Lower leg skin (tissue), 4 donors: ENCODE data around the gene CEP131. TPM values are rescaled to one million over a fixed set of nuclear protein-coding genes. Genes with fewer than 3 reads are reported as not detected.

Experiments used
- DNase-seq, 2 donors: peaks; one replicate each; pipeline ENCODE4 v3.0.0-alpha.2; 2019; ENCODE audit warnings: low spot score in 2 of 2
- H3K4me3 ChIP-seq: fragments of 200-600 bp; sonication (generic); 2 replicates; pipeline ENCODE4 v1.5.1; 2017; ENCODE audit warnings: mild to moderate bottlenecking, low read depth; ENCODE audit not compliant: poor library complexity, severe bottlenecking
- POLR2A ChIP-seq, 2 donors: fragments of 450-650 bp; IDR thresholded peaks; one replicate each; pipeline ENCODE4 v1.6.1; 2016 to 2017; ENCODE audit warnings: antibody characterized with exemption in 2 of 2, mild to moderate bottlenecking in 1 of 2, moderate library complexity in 1 of 2
- WGBS, 2 donors: methylation state at CpG; one replicate each; pipeline ENCODE4 v1.1.5; 2018; 5-methylcytosine and 5-hydroxymethylcytosine counted together
- intact Hi-C: fragments of 100-400 bp; cut with DNase I; formaldehyde crosslinking; loops from one replicate; pipeline ENCODE4 v1.15.0; 2023; ENCODE audit warnings: low total_unique reads
- total RNA-seq, 4 donors: library from RNA; depleted of rRNA; stranded (reverse); fragments of >200 nt; gene quantifications; one replicate each; pipeline ENCODE4 v1.1.0, GENCODE V29; 2016
- TF ChIP-seq, protein P1 (sequence below), 3 donors: fragments of 450-650 bp; IDR thresholded peaks; one replicate each; pipeline ENCODE4 v1.5.1; 2016; ENCODE audit warnings: antibody characterized with exemption in 3 of 3, mild to moderate bottlenecking in 3 of 3, moderate library complexity in 2 of 3

CEP131 gene
- total RNA-seq, 4 donors from 2014 or later: 4.3 to 12.9 (median 8.4) TPM

DNA sequence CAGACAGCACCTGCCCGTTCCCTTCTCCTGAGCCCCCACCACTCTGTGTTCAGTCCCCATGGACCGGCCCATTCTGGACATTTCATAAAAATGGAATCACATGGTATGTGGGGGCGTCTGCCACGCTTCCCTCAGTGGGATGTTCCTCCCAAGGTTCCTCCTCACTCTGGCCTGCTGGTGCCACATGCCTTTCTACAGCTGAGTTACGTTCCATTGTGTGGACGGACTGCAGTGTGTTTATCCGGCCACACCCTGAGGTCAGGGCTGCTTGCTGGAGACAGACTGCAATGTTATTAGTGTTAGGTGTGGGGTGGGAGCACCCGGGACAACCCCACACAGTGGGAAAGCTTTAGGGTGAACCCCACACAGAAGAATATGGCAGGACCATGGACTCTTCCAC lies 50.8 kb downstream of the CEP131 start:
- no peak for DNase-seq
- TF ChIP-seq POLR2A (IDR thresholded peaks at IDR 0.05): no peak
- TF ChIP-seq, protein P1, sequence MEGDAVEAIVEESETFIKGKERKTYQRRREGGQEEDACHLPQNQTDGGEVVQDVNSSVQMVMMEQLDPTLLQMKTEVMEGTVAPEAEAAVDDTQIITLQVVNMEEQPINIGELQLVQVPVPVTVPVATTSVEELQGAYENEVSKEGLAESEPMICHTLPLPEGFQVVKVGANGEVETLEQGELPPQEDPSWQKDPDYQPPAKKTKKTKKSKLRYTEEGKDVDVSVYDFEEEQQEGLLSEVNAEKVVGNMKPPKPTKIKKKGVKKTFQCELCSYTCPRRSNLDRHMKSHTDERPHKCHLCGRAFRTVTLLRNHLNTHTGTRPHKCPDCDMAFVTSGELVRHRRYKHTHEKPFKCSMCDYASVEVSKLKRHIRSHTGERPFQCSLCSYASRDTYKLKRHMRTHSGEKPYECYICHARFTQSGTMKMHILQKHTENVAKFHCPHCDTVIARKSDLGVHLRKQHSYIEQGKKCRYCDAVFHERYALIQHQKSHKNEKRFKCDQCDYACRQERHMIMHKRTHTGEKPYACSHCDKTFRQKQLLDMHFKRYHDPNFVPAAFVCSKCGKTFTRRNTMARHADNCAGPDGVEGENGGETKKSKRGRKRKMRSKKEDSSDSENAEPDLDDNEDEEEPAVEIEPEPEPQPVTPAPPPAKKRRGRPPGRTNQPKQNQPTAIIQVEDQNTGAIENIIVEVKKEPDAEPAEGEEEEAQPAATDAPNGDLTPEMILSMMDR (IDR thresholded peaks at IDR 0.05): no peak
- WGBS, 2 donors: 65 to 78% methylated on average over 8 of the region's 8 CpGs
- intact Hi-C loops: no loop called here
- H3K4me3 ChIP-seq: no peak overlapping the region

DNA sequence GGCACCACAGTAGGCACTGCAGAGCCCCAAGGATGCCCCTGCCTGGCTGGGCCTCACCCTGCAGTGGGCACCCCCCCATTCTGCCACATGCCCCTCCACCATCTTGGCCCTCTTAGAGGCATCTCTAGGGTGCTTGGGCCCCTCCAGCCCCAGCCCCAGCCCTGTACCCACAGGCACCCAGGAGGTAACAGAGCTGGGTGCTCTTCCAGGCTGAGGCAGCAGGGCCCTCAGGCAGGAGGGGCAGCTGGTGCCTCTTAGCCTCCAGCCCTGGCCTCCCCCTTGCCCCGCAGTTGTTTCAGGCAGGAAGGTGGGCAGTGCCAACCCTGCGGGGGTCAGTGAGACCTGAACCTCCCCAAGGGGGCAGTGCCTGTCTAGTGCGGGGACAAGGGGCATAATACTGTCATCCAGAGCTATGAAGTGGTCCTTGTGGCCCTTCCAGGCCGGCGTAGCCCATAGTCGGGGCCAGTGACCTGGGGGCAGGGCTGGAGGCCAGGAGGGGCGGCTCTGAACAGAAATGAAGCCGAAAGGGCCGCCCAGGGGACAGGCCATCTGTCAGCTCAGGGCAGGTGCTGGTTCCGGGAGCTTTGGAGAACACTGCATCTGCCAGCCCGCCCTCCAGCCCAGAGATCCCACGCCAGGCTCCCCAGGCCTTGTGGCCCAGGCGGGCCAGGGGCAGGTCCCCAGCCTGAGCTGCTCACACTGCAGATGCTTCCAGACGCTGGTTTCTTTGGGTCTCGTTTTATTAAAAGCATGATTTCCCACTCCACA lies 51.9 kb downstream of the CEP131 start:
- WGBS, 2 donors: 86 to 89% methylated on average over 15 of the region's 15 CpGs
- intact Hi-C loops: no loop called here
- no peak overlapping the region for H3K4me3 ChIP-seq
- DNase-seq: no peak
- no peak for TF ChIP-seq POLR2A (IDR thresholded peaks at IDR 0.05)
- TF ChIP-seq, protein P1 (IDR thresholded peaks at IDR 0.05): no peak

DNA sequence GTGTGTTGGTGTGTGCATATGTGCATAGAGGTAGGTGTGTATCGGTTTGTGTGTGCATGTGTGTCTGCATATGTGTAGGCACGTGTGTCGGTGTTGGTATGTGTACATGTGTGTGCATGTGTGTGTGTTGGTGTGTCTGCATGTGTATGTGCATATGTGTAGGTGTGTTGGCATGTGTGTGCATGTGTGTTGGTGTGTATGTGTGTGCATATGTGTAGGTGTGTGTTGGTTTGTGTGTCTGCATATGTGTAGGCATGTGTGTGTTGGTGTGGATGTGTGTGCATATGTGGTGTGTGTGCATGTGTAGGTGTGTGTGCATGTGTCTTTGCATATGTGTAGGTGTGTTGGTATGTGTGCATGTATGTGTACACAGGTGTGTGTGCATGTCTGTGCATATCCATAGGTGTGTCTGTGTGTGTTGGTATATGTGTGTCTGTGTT lies 52.9 kb downstream of the CEP131 start:
- WGBS, 2 donors: 100% methylated on average over 3 of the region's 3 CpGs
- DNase-seq: no peak
- intact Hi-C loops: no loop called here
- no peak for TF ChIP-seq POLR2A (IDR thresholded peaks at IDR 0.05)
- TF ChIP-seq, protein P1 (IDR thresholded peaks at IDR 0.05): peak in 1 of 3 donors; percentile 60
- no peak overlapping the region for H3K4me3 ChIP-seq

DNA sequence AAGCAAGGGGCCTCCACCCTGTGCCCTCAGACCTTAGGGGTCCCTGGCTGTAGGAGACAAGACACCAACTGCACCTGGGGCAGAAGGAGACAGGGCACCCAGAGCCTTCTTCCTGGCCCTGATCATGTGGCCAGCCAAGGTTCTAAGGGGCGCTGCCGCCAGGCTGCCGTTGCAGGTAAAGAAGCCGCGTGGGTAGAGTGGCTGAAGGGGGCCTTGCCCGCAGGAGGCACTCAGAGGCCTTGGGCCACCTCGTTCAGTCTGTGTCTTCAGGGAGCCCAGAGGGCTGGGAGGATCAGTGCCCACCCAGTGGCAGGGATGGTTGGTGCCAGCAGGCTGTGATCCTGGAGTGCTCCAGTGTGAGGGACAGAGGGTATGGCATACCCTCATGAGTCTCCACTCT lies 55.1 kb downstream of the CEP131 start:
- H3K4me3 ChIP-seq: no peak overlapping the region
- TF ChIP-seq POLR2A (IDR thresholded peaks at IDR 0.05): no peak
- TF ChIP-seq, protein P1 (IDR thresholded peaks at IDR 0.05): no peak
- DNase-seq: no peak
- intact Hi-C loops: no loop called here
- WGBS, 2 donors: 93 to 94% methylated on average over 7 of the region's 7 CpGs

DNA sequence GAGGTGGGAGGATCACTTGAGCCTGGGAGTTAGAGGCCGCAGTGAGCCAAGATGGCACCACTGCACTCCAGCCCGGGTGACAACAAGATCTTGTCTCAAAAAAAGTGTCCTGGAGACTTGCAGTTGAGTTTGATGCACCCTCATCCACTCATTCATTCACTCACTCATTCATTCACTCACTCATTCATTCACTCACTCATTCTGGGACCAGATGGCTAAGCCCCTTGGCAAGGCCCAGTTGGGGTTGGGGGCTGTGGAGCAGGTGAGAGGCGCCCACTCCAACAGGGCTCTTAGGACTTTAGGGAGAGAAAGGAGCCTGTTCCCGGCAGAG lies 55.6 kb downstream of the CEP131 start:
- TF ChIP-seq, protein P1 (IDR thresholded peaks at IDR 0.05): no peak
- WGBS, 2 donors: 96% methylated on average over 4 of the region's 4 CpGs
- intact Hi-C loops: no loop called here
- no peak overlapping the region for H3K4me3 ChIP-seq
- no peak for DNase-seq

DNA sequence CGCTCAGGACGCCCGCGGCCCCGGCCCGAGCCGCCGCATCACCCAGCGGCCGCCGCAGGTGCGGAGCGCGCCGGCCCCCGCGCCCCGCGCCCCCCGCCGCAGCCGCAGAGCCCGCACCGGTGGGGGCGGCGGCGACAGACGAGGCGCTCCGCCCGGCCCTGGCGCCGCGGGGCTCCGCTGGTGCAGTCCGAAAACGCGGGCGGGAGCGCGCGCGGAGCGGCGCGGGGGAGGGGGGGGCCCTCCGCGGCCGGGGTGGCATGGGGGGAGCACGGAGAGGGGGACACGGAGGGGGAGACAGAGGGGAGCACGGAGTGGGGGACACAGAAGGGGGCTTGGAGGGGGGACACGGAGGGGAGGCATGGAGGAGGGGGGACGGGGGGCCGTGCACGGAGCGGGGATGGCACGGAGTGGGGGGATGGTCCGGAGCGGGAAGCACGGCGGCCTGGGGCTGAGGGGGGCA lies 56.7 kb downstream of the CEP131 start, which contains the start of gene AATK:
TSS of gene AATK (minus strand) at position 189 of the 460 bp plus-strand sequence. CDS start 229 bp downstream, outside the sequence.
- WGBS, 2 donors: 0 to 4% methylated on average over 12 to 15 of the region's 62 CpGs
- intact Hi-C loops: no loop called here
- TF ChIP-seq POLR2A (IDR thresholded peaks at IDR 0.05): no peak
- TF ChIP-seq, protein P1 (IDR thresholded peaks at IDR 0.05): no peak
- no peak within 1 kb of the TSS for H3K4me3 ChIP-seq
- DNase-seq: no peak
